Hematopoietic multipotent progenitor cell treated with erythropoietin and hydrocortisone succinate and interleukin-3 and kit ligand, for 8 days (in vitro differentiated cells): ENCODE results near the gene RND3.

Experiments used
- DNase-seq: peaks from one replicate; pipeline ENCODE4 v3.0.0-alpha.2; 2015

The RND3 gene

DNA sequence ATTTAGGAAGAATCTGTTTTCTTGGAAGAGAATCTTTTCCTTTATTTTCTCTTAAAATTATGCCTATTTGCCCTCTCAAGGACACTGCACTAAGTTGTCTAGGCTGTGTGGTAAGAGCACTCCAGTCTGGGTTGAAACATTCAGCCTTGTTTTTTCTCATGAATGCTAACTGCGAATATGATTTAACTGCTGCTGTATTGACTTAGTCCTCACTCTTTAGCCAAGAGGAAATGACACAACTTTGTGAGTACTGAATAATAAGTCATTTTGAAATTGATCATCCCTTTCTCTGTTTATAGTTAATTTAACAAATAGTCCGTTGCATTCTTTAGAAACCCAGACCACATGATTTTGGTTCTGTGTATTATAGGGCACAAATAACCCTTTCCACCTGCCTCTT, 4.5 kb upstream of the RND3 start:
- no peak for DNase-seq

DNA sequence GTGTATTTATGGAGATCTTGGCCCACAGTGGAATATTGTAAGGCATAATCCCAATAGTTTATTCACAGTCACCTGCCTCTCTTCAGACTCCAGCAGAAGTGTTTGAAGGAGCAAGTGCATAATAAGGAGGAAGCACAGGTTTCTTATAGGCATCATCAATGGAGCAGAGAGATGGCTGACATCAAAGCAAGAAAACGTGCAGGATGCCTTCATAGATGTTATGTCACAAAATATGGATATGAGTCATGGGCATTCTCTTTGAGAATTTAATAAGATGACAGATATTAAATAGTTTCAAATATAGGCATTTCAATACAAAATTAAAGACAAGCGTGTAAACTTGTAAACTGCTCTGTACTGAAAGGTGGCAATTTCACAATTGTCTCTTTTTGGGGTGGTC, 4.0 kb upstream of the RND3 start:
- no peak for DNase-seq

DNA sequence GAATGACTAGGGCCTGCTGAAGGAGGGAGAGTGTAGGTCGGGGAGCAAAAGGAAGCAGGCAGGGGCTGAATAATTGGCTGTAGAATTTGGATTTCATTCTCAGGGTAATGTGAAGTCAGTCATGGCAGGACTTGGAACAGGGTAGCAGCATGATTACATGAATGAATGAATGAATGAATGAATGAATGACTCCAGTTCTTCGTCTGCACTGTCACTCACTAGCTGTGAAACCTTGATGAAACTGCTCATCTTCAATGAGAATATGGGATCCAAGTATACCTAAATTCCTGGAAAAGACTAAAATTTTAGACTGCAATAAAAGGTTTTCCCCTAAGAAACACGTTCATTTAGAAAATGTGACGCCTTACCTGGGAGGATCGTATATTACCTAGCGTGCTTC, 3.0 kb upstream of the RND3 start:
- DNase-seq: no peak

DNA sequence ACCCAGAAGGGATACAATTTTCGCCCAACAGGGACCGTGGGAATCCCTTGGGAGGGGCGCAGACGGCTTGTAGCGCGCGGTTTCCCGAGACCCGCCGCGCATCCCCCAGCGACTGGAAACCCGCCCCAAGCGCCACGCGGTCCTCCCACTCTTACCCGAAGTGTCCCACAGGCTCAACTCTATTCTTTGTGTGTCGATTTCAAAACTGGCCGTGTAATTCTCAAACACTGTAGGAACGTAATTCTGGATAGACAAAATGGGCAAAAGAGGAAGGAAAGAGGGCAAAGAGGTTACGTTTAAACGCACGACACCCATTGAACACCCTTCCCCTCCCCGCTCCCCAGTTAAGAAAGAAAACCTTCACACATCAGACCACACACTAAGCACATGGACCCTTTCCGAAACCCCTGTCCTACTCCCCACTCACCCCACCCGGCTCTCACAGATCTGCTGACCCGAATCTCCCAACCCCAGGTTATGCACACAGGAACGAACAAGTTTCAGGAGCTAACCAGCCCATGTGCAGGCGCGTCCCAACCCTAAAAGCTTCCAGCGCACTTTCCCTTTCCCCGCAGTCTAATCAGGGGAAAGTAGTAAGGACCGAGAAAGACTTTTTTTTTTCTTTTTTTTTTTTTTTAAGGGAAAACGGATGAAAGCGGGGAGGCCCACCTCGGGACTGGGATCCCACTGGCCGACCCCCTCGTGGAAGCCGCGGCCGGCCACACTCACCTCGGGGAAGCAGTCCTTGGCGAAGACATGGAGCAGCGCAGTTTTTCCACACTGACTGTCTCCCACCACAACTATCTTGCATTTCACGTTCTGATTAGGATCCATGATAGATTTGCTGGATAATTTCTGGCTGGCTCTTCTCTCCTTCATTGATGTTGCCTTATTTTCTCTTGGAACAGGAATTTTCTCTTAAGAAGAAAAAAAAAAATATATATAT, 655 bp downstream of the RND3 start:
- no peak for DNase-seq

DNA sequence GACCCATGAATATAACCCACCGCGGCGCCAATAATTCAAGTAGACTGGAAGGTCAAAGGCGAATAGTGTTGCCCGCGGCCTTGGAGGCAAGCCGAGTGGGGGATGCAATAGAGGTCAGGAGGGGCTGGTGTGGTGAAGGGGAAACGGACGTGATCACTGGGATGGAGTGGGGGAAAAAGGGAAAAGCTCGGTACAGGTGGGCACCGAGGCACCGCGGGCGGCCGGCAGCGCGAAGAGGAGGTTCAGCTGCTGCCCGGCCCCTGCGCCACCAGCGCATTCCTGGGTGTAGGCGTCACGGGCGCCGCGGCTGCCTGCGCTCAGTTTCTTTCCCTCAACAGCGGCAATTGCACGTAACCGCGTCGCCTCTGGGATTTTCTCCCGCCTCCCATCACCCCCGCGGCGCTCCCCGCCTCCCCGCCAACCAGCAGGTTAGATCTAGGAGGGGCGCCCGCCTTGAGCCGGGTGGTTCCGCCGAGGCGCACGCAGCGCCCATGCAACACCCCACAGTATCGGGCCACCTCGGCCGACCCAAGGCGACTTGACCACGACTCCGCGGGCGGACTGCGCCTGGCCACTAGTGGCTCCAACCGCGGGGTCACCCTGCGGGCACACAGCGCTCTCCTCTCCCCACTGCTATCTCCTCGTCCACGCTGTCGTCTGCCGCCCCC, 1.5 kb downstream of the RND3 start:
- DNase-seq: no peak

DNA sequence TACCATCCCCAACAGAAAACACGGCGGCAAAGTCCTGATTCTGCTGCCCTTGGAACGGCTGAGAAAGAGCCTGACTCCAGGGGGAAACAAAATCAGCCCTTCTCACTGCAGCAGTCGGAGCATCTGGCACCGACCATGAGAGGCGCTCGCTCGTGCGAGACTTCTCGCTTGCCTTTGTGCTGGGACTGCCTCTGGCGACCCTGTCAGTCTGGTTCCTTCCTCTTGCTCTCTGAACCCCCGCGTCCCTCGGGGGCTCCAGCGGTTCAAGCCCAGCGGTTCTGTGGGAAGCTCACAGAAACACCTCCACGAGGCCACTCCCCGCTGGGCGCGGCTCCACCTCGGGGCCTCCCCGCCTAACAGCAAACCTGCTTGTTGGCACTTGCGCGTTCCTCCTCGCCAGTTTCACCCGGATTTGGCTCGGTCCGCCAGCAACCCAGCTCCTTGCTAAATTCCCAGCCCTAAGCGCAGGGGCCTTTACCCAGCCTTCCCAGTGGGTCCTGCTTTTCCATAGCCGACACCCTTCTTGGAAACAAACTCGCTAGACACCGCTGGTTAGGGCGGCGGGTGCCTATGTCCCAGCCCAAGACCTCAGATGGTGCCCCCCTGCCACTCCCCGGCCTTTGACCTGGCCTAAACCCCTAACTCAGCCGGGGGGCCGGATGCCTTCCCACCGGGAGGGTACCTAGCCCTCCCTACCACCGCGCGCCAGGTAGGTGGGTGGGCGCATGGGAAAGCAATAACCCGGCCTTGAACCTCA, 2.2 kb downstream of the RND3 start:
- no peak for DNase-seq

DNA sequence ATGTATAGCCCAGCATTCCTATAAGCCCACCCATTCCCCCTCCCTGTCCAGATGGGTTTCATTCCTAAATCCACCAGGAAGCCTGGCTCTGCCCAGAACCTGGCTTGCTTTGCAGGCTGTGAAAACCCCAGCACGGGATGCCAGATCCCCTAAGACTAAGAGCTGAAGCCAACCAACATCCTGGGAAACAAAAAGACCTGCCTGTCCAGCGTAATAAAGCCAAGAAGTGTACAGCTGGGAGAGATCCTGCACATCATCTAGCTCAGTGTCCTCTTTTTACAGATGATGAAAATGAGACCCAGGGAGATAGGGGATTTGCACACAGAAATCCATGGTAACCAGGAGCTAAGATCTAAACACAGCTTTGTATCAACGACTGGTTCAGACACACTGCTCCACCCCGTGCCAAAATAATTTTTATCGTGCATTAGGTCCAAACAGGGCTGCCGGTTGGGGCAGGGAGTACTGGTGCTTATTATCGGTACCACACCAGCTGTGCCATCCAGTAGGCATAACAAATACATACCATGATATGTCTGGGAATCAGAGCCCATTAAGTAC, 2.9 kb downstream of the RND3 start:
- DNase-seq: no peak

DNA sequence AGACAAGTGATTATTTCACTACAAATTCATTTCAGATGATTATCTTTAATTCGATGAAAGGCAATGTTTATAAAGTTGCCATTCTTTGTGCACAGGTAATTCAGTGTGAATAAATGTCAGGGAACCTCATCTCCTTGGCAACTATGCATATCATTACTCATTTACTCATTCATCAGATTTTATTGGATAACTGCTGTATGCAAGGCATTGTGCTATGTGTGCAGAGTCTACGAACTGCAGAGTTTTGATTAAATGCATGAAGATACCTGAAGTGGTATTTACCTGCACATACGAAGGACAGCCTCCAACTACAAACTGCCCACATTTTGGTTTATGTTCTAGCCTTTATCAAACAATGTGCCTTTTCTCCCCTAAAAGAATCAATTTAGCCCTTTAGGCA, 3.5 kb downstream of the RND3 start:
- no peak for DNase-seq

DNA sequence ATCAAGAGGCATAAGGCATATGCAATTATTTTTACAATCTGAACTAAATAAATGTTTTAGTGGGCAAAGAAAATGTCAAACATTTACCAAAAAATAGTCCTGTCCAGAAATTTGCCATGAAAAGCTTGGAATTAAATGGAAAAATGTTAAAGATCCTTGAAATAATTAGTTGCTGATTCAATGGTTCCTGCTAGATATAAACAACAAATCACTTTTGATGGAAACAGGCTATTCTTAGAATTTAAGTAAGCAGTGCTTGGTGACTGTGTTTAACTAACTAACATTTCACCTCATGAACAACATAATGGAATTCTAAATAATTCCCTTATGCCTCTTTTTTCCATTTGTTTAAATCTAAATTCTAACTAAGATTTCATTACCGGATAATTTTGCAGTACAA, 3.9 kb downstream of the RND3 start:
- DNase-seq: no peak

DNA sequence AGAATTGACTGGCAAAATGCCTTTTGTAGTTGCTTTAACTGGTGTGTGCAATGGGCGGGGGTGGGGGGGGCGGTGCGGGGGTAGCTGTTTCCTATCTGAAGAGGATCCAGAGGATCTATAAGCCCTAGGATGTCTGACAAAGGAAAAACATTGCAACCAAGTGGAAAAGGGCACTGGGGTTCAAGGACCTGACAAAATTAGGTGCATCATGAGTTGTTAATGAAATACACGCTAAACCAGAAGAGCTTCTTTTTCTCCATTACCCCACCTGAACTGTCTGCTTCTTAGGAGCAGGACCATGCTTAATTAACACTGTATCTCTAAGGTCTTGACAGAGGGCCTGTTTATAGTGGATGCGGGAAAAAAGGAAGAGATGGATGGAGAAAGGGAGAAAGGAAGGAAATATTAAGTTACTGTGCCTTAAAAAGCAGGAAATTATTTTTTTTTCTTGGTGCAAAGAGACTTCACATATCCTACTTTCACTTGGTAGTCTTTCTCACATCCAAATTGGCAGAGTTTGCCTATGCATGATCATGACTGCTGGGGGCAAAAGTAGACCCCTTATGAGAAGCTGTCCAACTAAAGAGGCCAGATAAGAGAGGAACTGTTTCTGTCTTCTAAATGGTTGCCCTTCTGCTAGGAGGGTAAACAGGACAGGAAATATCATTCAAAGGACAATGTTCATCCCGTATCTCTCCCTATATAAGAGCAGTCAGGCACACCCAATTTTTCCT, 4.6 kb downstream of the RND3 start:
- DNase-seq: no peak

DNA sequence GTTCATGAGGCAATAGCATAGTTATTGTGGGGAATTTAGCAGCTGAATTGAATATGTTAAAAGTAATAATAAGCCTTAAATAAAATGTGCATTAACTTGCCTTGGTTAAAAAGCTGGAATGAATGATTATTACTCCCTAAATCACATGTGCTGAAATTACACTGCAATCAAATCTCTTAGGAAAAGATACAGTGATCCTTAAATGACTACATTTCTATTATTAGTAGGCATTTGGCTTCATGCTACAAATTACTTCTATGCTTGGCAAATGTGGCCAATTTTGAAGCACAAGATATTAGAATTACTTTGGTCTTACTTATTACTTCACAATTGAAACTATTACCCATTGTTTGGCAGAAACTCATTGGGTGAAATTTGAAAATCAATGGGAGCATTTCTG, 5.4 kb downstream of the RND3 start:
- no peak for DNase-seq

DNA sequence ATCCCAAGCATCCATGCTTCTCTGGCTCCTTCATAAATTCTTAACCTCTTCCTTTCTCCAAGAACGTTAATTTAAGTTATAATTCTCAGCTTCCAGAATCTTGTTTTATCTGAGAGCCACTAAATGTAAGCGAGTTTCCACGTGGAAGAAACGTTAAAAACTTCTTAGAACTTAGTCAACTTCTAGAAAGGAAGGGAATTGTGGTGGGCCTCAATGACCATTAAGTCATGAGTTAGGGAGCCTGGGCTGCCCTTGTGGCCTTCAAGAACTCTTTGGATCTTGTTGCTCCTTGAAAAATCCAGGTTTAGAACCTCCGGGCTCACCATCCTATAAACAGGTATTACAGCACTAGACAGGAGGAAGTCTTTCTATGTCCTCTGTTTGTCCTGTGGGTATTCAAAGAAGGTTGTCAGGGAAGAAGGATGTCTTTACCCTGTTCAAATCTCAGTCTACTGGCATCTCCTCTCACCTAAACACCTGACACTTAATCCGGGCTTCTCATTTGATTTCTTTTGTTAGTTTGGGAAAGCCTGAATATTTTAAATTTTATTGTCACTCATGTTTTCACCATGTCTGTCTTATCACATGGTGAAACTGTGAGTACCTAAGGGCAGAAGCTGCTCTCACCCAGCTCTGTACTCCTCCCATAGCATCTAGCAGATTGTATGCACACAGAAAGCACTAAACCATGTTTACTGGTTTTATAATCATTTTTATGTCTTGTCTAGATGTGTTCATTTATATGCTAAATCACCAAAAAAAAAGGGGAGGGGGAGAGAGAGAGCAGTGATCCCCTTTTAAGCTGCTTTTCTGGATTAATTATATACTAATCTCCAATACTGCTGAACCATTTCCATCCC, 6.3 kb downstream of the RND3 start:
- no peak for DNase-seq

DNA sequence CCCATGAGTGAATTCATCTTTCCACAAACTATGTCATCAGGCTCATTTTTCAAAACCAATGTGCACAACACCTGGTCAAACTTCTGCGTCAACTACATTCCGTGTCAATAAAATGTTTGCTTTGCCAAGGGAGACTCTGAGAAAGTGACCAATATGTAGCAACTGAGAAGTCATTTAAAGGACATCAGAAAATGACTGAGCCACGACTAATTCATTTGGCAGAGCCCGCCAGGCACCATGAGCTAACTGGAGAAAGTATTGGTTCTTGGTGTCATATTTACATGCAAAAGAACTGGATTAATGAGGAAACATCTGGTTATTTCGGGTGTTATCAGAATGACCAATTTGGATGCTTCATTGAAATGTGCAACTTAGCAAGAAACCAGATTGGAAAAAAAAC, 7.2 kb downstream of the RND3 start:
- no peak for DNase-seq

DNA sequence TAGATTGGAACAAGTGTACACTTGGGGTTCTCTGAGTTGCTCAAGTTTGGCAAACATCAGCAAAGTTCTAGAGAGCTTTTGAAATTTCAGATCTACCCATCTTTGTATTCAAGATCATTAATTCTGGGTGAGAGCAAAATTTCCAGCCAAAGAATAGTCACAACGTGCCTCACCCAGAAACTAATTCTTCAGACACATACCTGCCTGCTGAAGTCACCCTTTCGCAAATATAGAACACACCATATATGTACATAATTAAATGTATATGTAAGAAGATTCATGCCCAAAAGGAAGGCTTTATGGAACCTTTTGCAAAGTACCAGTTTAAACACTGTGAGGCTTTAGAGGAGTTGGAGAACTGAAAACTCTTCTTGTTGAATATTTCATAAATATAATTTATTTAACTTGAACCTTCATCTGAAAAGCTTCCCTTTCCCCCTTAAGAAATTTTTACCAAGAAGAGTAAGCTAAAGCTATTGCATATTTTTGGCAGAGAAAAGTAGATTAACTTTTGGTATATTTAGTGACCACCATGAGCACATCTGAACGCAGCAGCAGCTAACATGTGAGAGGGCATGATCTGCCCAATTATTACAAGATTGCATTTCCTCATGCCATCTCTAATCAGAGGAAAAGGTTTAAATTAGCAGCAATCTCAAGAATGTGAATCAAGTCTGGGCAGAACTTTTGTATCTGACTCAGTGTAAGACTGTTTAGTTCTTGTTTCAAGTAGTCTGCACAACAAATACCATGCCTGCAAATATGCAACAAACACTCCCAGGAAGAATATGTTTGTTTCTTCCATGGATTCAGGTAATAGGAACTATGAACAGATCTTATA, 8.2 kb downstream of the RND3 start:
- DNase-seq: no peak

DNA sequence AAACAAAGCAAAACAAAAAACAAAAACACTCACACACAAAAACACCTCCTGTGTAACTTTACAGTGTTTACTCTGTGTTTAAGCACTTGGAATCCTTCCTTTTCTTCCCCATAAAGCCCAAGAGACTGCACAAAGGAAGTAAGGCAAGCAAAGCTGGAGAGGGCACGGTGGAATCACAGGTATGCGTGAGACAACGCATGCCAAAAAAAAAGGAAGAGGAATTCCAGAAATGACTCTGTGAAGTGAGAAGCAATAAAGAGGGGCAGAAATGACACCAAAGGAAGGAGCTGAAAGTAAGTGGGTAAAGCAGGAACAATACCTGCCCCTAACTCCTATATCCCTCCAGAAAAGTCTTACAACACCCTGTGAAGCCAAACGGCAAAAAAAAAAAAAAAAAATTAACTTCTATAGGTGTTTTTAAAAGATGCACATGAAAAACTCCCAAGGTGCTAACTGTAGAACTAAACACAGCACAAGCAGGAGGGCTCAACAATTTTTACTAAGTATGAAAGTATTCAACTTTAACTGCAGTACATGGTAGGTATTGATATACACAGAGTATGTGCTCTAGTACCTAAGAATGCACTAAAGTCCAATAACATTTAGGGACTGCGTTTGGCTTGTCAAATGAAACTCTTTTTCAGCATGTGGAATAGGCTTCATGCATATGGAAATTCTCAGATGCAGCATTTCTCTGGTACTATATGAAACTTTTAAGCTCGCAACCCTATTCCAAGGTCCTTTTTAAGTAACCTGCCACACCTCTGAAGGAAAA, 9.1 kb downstream of the RND3 start:
- no peak for DNase-seq

DNA sequence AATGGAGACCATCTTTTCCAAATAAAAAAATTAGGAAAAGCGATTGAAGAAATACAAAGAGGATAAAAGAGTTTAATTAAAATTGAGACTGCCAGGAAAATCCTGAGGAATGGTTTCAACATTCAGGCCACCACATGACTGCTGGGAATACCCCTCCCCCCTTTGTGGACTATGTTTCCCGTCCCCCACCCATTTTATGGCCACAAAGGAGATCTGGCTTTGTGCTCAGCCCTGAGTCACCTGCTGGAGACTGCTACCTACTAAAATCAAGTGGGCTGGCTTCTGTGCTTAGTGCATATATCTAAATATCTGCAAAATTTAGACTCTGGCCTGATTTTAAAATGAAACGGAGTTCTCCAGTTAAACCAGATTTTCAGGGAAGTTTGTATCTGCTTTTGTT, 10.1 kb downstream of the RND3 start:
- DNase-seq: no peak

DNA sequence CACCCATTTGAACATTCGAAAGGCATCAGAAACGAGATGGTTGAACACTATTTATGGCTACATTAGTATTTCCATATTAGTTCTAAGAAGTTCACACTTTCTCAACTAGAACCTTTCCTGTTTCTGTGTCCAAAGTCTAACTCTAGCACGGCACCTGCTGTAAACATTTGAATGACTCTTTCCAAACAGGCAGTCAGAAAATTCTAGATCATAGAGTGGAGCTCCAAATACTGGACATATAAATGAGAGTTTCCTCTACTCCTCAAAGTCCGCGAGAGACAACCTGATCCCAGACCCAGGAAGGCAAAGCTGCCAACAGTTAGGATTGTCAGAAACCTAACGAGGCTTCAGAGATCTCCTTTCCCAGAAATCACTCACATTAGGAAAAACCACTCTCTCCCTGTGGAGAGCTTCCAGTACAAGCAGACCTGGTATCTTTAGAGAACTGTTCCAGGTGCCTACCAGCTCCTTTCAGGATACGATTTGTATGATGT, 10.6 kb downstream of the RND3 start:
- no peak for DNase-seq

DNA sequence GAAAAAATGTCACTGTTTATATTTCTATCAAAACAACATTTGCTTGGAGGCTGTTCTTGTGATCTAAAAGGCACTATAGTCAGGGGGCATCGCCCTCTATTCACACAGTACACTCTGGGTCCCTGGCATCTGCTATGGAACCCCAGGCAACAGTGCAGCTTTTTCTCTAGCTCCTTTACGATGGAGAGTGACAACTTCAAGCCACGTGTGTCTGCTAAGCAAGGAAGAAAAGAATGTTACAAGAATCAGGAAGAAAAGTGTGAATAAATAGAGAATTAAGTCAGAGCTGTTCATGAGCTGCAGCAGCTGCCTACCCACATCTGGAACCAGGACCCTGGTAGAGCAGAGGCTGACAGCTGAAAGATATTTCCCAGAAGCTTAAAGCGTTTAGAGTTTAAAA, 11.2 kb downstream of the RND3 start:
- DNase-seq: no peak

DNA sequence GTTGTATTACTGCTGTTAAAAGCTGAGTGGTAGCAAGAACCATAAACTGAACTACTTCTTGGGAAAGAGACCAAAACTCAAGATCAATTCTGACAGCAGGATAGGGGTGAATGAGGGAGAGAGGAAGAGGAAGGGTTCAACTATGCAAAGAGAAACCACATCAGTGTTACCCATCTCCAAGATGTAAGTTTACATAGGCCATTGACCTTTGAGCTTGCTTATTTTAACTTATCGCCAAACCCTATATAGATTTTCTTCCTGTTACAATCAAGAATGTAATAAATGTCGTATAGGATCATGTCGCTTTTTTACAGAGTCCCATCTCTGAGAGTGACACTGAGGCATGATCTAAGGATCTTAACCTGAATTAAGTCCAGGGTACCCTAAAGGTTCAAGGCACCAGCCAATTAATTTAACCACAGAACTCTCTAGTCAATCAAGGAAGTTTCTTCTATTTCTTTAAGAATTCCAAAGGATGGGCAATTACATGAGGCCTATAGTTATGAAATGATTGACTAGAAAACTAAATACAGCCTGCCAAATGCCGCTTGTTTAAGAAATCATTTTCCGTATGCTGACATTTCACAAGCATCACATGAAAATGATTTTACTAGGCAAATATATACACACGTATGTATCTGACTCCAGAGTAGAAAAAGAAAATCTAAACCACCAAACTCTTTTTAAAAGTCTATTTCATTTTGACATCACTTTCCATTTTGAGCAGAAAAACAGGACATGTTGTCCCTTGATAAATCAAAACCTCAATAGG, 11.8 kb downstream of the RND3 start:
- no peak for DNase-seq
